ENCODE data around the gene CAMTA2. TPM values are rescaled to one million over a fixed set of nuclear protein-coding genes. Genes with fewer than 3 reads are reported as not detected.

The CAMTA2 gene
- total RNA-seq, 2 experiments from 2014 or later: 9.7 to 44.3 TPM

DNA sequence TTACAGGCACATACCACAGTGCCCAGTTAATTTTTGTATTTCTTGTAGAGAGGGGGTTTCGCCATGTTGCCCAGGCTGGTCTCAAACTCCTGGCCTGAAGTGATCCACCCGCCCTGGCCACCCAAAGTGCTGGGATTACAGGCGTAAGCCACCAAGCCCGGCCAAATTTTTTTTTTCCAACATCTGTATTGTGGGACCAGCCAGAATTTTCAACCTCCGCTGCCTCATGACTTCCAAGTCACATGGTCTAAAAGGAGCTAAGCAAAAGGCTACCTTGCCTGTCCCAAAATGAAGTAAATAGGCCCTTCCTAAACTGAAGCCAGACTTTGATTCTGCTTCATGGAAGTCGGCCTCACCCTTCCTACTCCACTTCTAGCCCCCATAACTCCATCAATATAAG lies 15.6 kb downstream of the CAMTA2 start:
- intact Hi-C loops (cut with micrococcal nuclease; ENCODE audit: unreplicated experiment): no loop called here
- H3K4me1 ChIP-seq (ENCODE audit: insufficient read depth, low read length, poor library complexity, severe bottlenecking): peaks cover 14% of the 10 kb centered on the region
- BruUV-seq (replicated peaks): no TSS peak
- H3K4me3 ChIP-seq (ENCODE audit: low read depth, low read length, poor library complexity, severe bottlenecking): no peak overlapping the region
- H3K9me3 ChIP-seq (ENCODE audit: low read length): no peaks in the 10 kb centered on the region
- no peak overlapping the region for H2AFZ ChIP-seq (ENCODE audit: low read length)
- H3K4me2 ChIP-seq (ENCODE audit: low read length): no peak overlapping the region
- H4K20me1 ChIP-seq (ENCODE audit: insufficient read depth, low read length): no peaks in the 10 kb centered on the region
- POLR2A ChIA-PET: no interaction called here
- TF ChIP-seq, protein P1, sequence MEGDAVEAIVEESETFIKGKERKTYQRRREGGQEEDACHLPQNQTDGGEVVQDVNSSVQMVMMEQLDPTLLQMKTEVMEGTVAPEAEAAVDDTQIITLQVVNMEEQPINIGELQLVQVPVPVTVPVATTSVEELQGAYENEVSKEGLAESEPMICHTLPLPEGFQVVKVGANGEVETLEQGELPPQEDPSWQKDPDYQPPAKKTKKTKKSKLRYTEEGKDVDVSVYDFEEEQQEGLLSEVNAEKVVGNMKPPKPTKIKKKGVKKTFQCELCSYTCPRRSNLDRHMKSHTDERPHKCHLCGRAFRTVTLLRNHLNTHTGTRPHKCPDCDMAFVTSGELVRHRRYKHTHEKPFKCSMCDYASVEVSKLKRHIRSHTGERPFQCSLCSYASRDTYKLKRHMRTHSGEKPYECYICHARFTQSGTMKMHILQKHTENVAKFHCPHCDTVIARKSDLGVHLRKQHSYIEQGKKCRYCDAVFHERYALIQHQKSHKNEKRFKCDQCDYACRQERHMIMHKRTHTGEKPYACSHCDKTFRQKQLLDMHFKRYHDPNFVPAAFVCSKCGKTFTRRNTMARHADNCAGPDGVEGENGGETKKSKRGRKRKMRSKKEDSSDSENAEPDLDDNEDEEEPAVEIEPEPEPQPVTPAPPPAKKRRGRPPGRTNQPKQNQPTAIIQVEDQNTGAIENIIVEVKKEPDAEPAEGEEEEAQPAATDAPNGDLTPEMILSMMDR (conservative IDR thresholded peaks at IDR 0.05; ENCODE audit: low read length): no peak
- no peak for TF ChIP-seq EZH2phosphoT487 (IDR thresholded peaks at IDR 0.05; ENCODE audit: borderline replicate concordance, low read depth, low read length)
- no peaks in the 10 kb centered on the region for H3K9me2 ChIP-seq (ENCODE audit: insufficient read depth, low read length)
- CTCF ChIA-PET (ENCODE audit: unreplicated experiment): no interaction called here
- H3K36me3 ChIP-seq (ENCODE audit: insufficient read depth, low read length): peaks cover 28% of the 10 kb centered on the region
- H3K27ac ChIP-seq (ENCODE audit: low read depth, low read length, poor library complexity, severe bottlenecking): no peak overlapping the region
- peaks cover 8% of the 10 kb centered on the region; the same call in 1 of the 2 replicates for H3K79me2 ChIP-seq (ENCODE audit: insufficient read depth, low read depth, low read length)
- DNase-seq (ENCODE audit: low spot score): no peak

DNA sequence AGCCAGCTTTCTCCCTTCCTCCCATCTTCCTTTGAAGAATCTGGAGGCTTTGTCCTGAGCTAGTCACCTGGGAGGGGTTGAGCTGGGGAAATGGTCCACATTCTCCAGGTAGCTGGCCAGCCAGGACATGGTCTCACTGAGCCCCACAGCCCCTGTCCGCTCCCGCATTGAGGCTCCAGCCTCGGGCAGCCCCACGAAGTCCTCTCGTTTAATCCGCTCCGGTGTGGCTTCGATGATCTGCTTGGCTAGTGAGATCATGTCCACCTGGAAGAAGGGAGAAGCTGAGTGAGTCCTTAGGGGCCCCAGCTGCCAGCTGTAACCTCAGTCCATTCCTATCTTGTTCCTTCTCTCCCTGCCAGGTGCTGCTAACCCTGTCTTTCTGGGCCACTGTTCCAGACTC lies 17.2 kb downstream of the CAMTA2 start:
- peaks cover 22% of the 10 kb centered on the region; the same call in 1 of the 2 replicates for H3K79me2 ChIP-seq (ENCODE audit: insufficient read depth, low read depth, low read length)
- TF ChIP-seq, protein P1 (conservative IDR thresholded peaks at IDR 0.05; ENCODE audit: low read length): no peak
- TF ChIP-seq EZH2phosphoT487 (IDR thresholded peaks at IDR 0.05; ENCODE audit: borderline replicate concordance, low read depth, low read length): no peak
- H3K9me2 ChIP-seq (ENCODE audit: insufficient read depth, low read length): no peaks in the 10 kb centered on the region
- CTCF ChIA-PET (ENCODE audit: unreplicated experiment): interaction anchor here (0.5 kb wide), 1 partner anchor 77 kb away, joined by 3 read pairs; no protein-coding TSS in a partner anchor
- DNase-seq (ENCODE audit: low spot score): no peak
- H3K9me3 ChIP-seq (ENCODE audit: low read length): no peaks in the 10 kb centered on the region
- no TSS peak for BruUV-seq (replicated peaks)
- H3K4me1 ChIP-seq (ENCODE audit: insufficient read depth, low read length, poor library complexity, severe bottlenecking): peaks cover 23% of the 10 kb centered on the region
- intact Hi-C loops (cut with micrococcal nuclease; ENCODE audit: unreplicated experiment): no loop called here
- H3K27ac ChIP-seq (ENCODE audit: low read depth, low read length, poor library complexity, severe bottlenecking): no peak overlapping the region
- H3K4me2 ChIP-seq (ENCODE audit: low read length): no peak overlapping the region
- H3K36me3 ChIP-seq (ENCODE audit: insufficient read depth, low read length): peaks cover 29% of the 10 kb centered on the region
- H3K4me3 ChIP-seq (ENCODE audit: low read depth, low read length, poor library complexity, severe bottlenecking): no peak overlapping the region
- no peak overlapping the region for H2AFZ ChIP-seq (ENCODE audit: low read length)
- POLR2A ChIA-PET: interaction anchor here (0.7 to 6.0 kb wide), 2 partner anchors 18 to 66 kb away, joined by 3 to 51 read pairs; partner anchors contain the start of gene ENO3
- H4K20me1 ChIP-seq (ENCODE audit: insufficient read depth, low read length): no peaks in the 10 kb centered on the region

GRCh38 chr17:4969551-4970173 lies 17.8 kb downstream of the CAMTA2 start:
- CTCF ChIA-PET (ENCODE audit: unreplicated experiment): interaction anchor here (0.5 kb wide), 1 partner anchor 78 kb away, joined by 3 read pairs; no protein-coding TSS in a partner anchor
- Histone ChIP-seq H3K79me2 (ENCODE audit: insufficient read depth, low read depth, low read length) (peaks cover 22% of the 10 kb centered on the region; the same call in 1 of the 2 replicates), H3K9me2 (ENCODE audit: insufficient read depth, low read length) (no peaks in the 10 kb centered on the region), H3K27ac (ENCODE audit: low read depth, low read length, poor library complexity, severe bottlenecking) (no peak overlapping the region), H4K20me1 (ENCODE audit: insufficient read depth, low read length) (no peaks in the 10 kb centered on the region), H3K36me3 (ENCODE audit: insufficient read depth, low read length) (peaks cover 31% of the 10 kb centered on the region), H2AFZ (ENCODE audit: low read length) (no peak overlapping the region), H3K4me2 (ENCODE audit: low read length) (no peak overlapping the region), H3K9me3 (ENCODE audit: low read length) (no peaks in the 10 kb centered on the region), H3K4me1 (ENCODE audit: insufficient read depth, low read length, poor library complexity, severe bottlenecking) (peaks cover 23% of the 10 kb centered on the region), H3K4me3 (ENCODE audit: low read depth, low read length, poor library complexity, severe bottlenecking) (no peak overlapping the region)
- DNase-seq (ENCODE audit: low spot score): no peak
- no TSS peak for BruUV-seq (replicated peaks)
- POLR2A ChIA-PET: interaction anchor here (6.0 kb wide), 1 partner anchor 17 kb away, joined by 51 read pairs; the partner anchor contains the start of gene ENO3
- intact Hi-C loops (cut with micrococcal nuclease; ENCODE audit: unreplicated experiment): loop anchor here (5.0 kb wide), 1 partner anchor 48 kb away; no protein-coding TSS in a partner anchor
- TF ChIP-seq, protein P1 (conservative IDR thresholded peaks at IDR 0.05; ENCODE audit: low read length): no peak
- no peak for TF ChIP-seq EZH2phosphoT487 (IDR thresholded peaks at IDR 0.05; ENCODE audit: borderline replicate concordance, low read depth, low read length)
